Measurements from ENCODE around the gene SCAF4.
A peak's percentile ranks its signal among the peaks of the same experiment; 100 is the strongest.

Gene SCAF4

GRCh38 chr21:31696424-31696823 lies 35.5 kb downstream of the SCAF4 start:
- 0 out of 2 replicates have a peak, but pooled peaks cover 3% of the 10 kb centered on the region for H4K20me1 ChIP-seq (ENCODE audit: insufficient read depth, low read length)

GRCh38 chr21:31693222-31693621 lies 38.7 kb downstream of the SCAF4 start:
- Histone ChIP-seq H3K9ac (ENCODE audit: low read depth, low read length) (no peak overlapping the region), H3K9me3 (ENCODE audit: insufficient read depth, low read length, severe bottlenecking) (no peaks in the 10 kb centered on the region), H2AFZ (ENCODE audit: low read depth, low read length) (no peak overlapping the region), H3K79me2 (ENCODE audit: insufficient read depth, low read length) (no peaks in the 10 kb centered on the region), H3K4me3 (ENCODE audit: low read depth in 1 of 2, low read length in 2 of 2) (no peak overlapping the region), H3K27ac (ENCODE audit: low read length) (no peak overlapping the region), H3K4me2 (ENCODE audit: insufficient read depth, low read length) (no peak overlapping the region), H3K4me1 (ENCODE audit: insufficient read depth, low read length) (no peaks in the 10 kb centered on the region), H4K20me1 (ENCODE audit: insufficient read depth, low read length) (peaks cover 3% of the 10 kb centered on the region; the same call in 1 of the 2 replicates), H3K36me3 (ENCODE audit: insufficient read depth, low read length) (peaks cover 95% of the 10 kb centered on the region), H3K27me3 (ENCODE audit: insufficient read depth, low read length, poor library complexity) (no peaks in the 10 kb centered on the region)
- TF ChIP-seq EZH2 (IDR thresholded peaks at IDR 0.05; ENCODE audit: borderline replicate concordance, low read depth, low read length, severe bottlenecking): no peak
- no peak for TF ChIP-seq CTCF (IDR thresholded peaks at IDR 0.05; ENCODE audit: borderline replicate concordance, extremely low read depth, low read length, poor library complexity, severe bottlenecking)
- no peak for ATAC-seq (ENCODE audit: insufficient read depth, low read depth)
- no peak for DNase-seq

More at GRCh38 chr21:31696424-31696823, 35.5 kb downstream of the SCAF4 start:
- no peak overlapping the region for H3K9ac ChIP-seq (ENCODE audit: low read depth, low read length)
- peaks cover 5% of the 10 kb centered on the region; the same call in 1 of the 2 replicates for H3K79me2 ChIP-seq (ENCODE audit: insufficient read depth, low read length)
- no peak overlapping the region for H3K4me2 ChIP-seq (ENCODE audit: insufficient read depth, low read length)
- H3K36me3 ChIP-seq (ENCODE audit: insufficient read depth, low read length): peaks cover 96% of the 10 kb centered on the region
- ATAC-seq (ENCODE audit: insufficient read depth, low read depth) (0 out of 3 replicates have a peak, but pooled peaks have one; percentile 48), DNase-seq (peak; percentile 17)
- H3K27ac ChIP-seq (ENCODE audit: low read length): no peak overlapping the region
- H3K4me3 ChIP-seq (ENCODE audit: low read depth in 1 of 2, low read length in 2 of 2): no peak overlapping the region
- H3K4me1 ChIP-seq (ENCODE audit: insufficient read depth, low read length): no peaks in the 10 kb centered on the region
- H3K27me3 ChIP-seq (ENCODE audit: insufficient read depth, low read length, poor library complexity): no peaks in the 10 kb centered on the region
- H2AFZ ChIP-seq (ENCODE audit: low read depth, low read length): no peak overlapping the region
- H3K9me3 ChIP-seq (ENCODE audit: insufficient read depth, low read length, severe bottlenecking): no peaks in the 10 kb centered on the region
- TF ChIP-seq EZH2 (IDR thresholded peaks at IDR 0.05; ENCODE audit: borderline replicate concordance, low read depth, low read length, severe bottlenecking): no peak
- TF ChIP-seq CTCF (IDR thresholded peaks at IDR 0.05; ENCODE audit: borderline replicate concordance, extremely low read depth, low read length, poor library complexity, severe bottlenecking): no peak

- H3K27me3 ChIP-seq (ENCODE audit: insufficient read depth, low read length, poor library complexity): no peaks in the 10 kb centered on the region
- TF ChIP-seq CTCF (IDR thresholded peaks at IDR 0.05; ENCODE audit: borderline replicate concordance, extremely low read depth, low read length, poor library complexity, severe bottlenecking) (no peak), EZH2 (IDR thresholded peaks at IDR 0.05; ENCODE audit: borderline replicate concordance, low read depth, low read length, severe bottlenecking) (no peak)
- H3K9ac ChIP-seq (ENCODE audit: low read depth, low read length): no peak overlapping the region
- ATAC-seq (ENCODE audit: insufficient read depth, low read depth): no peak
- peaks cover 2% of the 10 kb centered on the region for H3K79me2 ChIP-seq (ENCODE audit: insufficient read depth, low read length)
- no peak overlapping the region for H3K4me2 ChIP-seq (ENCODE audit: insufficient read depth, low read length)
- no peaks in the 10 kb centered on the region for H3K9me3 ChIP-seq (ENCODE audit: insufficient read depth, low read length, severe bottlenecking)
- H2AFZ ChIP-seq (ENCODE audit: low read depth, low read length): no peak overlapping the region
- H3K4me3 ChIP-seq (ENCODE audit: low read depth in 1 of 2, low read length in 2 of 2): no peak overlapping the region
- H3K36me3 ChIP-seq (ENCODE audit: insufficient read depth, low read length): peaks cover 92% of the 10 kb centered on the region
- no peaks in the 10 kb centered on the region for H3K4me1 ChIP-seq (ENCODE audit: insufficient read depth, low read length)
- no peak for DNase-seq
- peaks cover 16% of the 10 kb centered on the region; the same call in 1 of the 2 replicates for H4K20me1 ChIP-seq (ENCODE audit: insufficient read depth, low read length)
- H3K27ac ChIP-seq (ENCODE audit: low read length): no peak overlapping the region
These were observed 43.1 kb downstream of the SCAF4 start for GRCh38 chr21:31688603-31689368.
